Endothelial cell of umbilical vein (primary cell): ENCODE data around the gene KHNYN. TPM values are rescaled to one million over a fixed set of nuclear protein-coding genes. Genes with fewer than 3 reads are reported as not detected.
A peak's percentile ranks its signal among the peaks of the same experiment; 100 is the strongest.

Source experiments
- BruUV-seq: library from RNA; stranded (reverse); fragments of 400-500 nt; replicated peaks from 2 replicates; lab custom pipeline; 2021; lab: Mats Ljungman, UMichigan
- CTCF ChIA-PET: fragments of 300-600, 350-600 bp; sonication (Branson Sonifier 250); formaldehyde crosslinking; loops from one replicate; lab custom pipeline; 2021; ENCODE audit warnings: antibody characterized with exemption, inconsistent platforms; lab: Charles Lee
- POLR2A ChIA-PET: fragments of 300-600, 350-600 bp; sonication (Branson Sonifier 250); formaldehyde crosslinking; loops from one replicate; lab custom pipeline; 2021; ENCODE audit warnings: antibody characterized with exemption, inconsistent platforms; lab: Charles Lee
- DNase-seq: peaks from one replicate; pipeline ENCODE4 v3.0.0-alpha.2; 2011; ENCODE audit warnings: low read depth, low spot score
- FAIRE-seq: peaks from 2 replicates; lab custom pipeline; 2011; peaks lifted over from hg19 to GRCh38; lab: Jason Lieb, UNC
- H2AFZ ChIP-seq: 2 replicates; pipeline ENCODE4 v1.6.0; 2012; ENCODE audit warnings: low read depth, low read length, control low read depth, inconsistent platforms
- H3K27ac ChIP-seq: 2 replicates; pipeline ENCODE4 v1.5.1; 2011; ENCODE audit warnings: low read depth, mild to moderate bottlenecking, control low read depth, low read length, moderate library complexity; ENCODE audit not compliant: insufficient read depth
- H3K27me3 ChIP-seq, 2 experiments: 2 replicates each; pipeline versions ENCODE4 v1.6.0 to v1.6.1; 2011; ENCODE audit warnings: low read length in 2 of 2, mixed read lengths in 1 of 2; ENCODE audit not compliant: control insufficient read depth in 2 of 2, insufficient read depth in 2 of 2
- H3K36me3 ChIP-seq, 2 experiments: 2 replicates in 1 of 2; 3 replicates in 1 of 2; pipeline ENCODE4 v1.5.1; 2011; ENCODE audit warnings: low read length in 2 of 2, mild to moderate bottlenecking in 1 of 2, moderate library complexity in 1 of 2; ENCODE audit not compliant: control insufficient read depth in 2 of 2, insufficient read depth in 2 of 2; ENCODE audit errors: extremely low read depth in 1 of 2
- H3K4me1 ChIP-seq: 3 replicates; pipeline ENCODE4 v1.5.1; 2011; ENCODE audit warnings: mild to moderate bottlenecking, low read length; ENCODE audit not compliant: control insufficient read depth, insufficient read depth; ENCODE audit errors: extremely low read depth
- H3K4me2 ChIP-seq: 2 replicates; pipeline ENCODE4 v1.6.1; 2011; ENCODE audit warnings: low read length, control low read depth, mixed read lengths; ENCODE audit not compliant: insufficient read depth
- H3K4me3 ChIP-seq, 3 experiments: fragments of 200-600 bp in 1 of 3; sonication (generic), shearing (Covaris generic) in 1 of 3; replicated peaks in 1 of 3; 2 replicates each; pipeline ENCODE4 v1.5.1; 2011 to 2016; ENCODE audit warnings: control low read depth in 3 of 3, low read length in 3 of 3, mild to moderate bottlenecking in 2 of 3, inconsistent platforms in 1 of 3, low read depth in 1 of 3, moderate library complexity in 1 of 3; ENCODE audit not compliant: insufficient read depth in 1 of 3
- H3K79me2 ChIP-seq: 2 replicates; pipeline ENCODE4 v1.6.0; 2012; ENCODE audit warnings: low read length, inconsistent platforms; ENCODE audit not compliant: control insufficient read depth, insufficient read depth
- H3K9ac ChIP-seq: replicated peaks from 2 replicates; pipeline ENCODE3; 2011; ENCODE audit warnings: low read length, control low read depth; ENCODE audit not compliant: insufficient read depth; ENCODE audit errors: extremely low read depth
- H3K9me1 ChIP-seq: replicated peaks from 3 replicates; pipeline ENCODE4 v1.6.0; 2011; ENCODE audit warnings: mild to moderate bottlenecking, low read length; ENCODE audit not compliant: control insufficient read depth, insufficient read depth; ENCODE audit errors: extremely low read depth
- H3K9me3 ChIP-seq: replicated peaks from 2 replicates; pipeline ENCODE4 v1.5.1; 2012; ENCODE audit warnings: low read length, inconsistent platforms; ENCODE audit not compliant: control insufficient read depth, insufficient read depth
- H4K20me1 ChIP-seq: replicated peaks from 2 replicates; pipeline ENCODE3; 2011; ENCODE audit warnings: mild to moderate bottlenecking, low read length; ENCODE audit not compliant: control insufficient read depth, insufficient read depth; ENCODE audit errors: extremely low read depth
- CTCF ChIP-seq, 2 donors: IDR thresholded peaks; 1 replicate in 1 of 2; 2 replicates in 1 of 2; pipeline ENCODE4 v1.5.1; 2011; ENCODE audit warnings: low read length in 2 of 2, mild to moderate bottlenecking in 2 of 2, moderate library complexity in 2 of 2, control low read depth in 1 of 2, inconsistent platforms in 1 of 2, low read depth in 1 of 2; ENCODE audit not compliant: insufficient read depth in 1 of 2; ENCODE audit errors: extremely low read depth in 1 of 2
- EZH2 ChIP-seq: IDR thresholded peaks from 2 replicates; pipeline ENCODE4 v1.6.1; 2012; ENCODE audit warnings: borderline replicate concordance, low read depth, mild to moderate bottlenecking, moderate library complexity, low read length, inconsistent platforms; ENCODE audit not compliant: severe bottlenecking
- FOS ChIP-seq: IDR thresholded peaks from 2 replicates; pipeline ENCODE4 v1.6.1; 2011; ENCODE audit warnings: mild to moderate bottlenecking, low read length, moderate library complexity, borderline replicate concordance; ENCODE audit not compliant: insufficient read depth
- GATA2 ChIP-seq: IDR thresholded peaks from 2 replicates; pipeline ENCODE4 v1.7.0; 2011; ENCODE audit warnings: low read depth, mild to moderate bottlenecking, moderate library complexity, mixed read lengths, low read length; ENCODE audit not compliant: insufficient read length, insufficient read depth
- JUN ChIP-seq: IDR thresholded peaks from 2 replicates; pipeline ENCODE4 v1.6.1; 2011; ENCODE audit warnings: borderline replicate concordance, low read depth; ENCODE audit not compliant: insufficient read length, insufficient read depth
- MAX ChIP-seq: IDR thresholded peaks from 2 replicates; pipeline ENCODE4 v1.6.1; 2011; ENCODE audit not compliant: insufficient read depth, insufficient read length
- MYC ChIP-seq: IDR thresholded peaks from one replicate; pipeline ENCODE4 v1.6.1; 2011; ENCODE audit warnings: mild to moderate bottlenecking, low read depth, low read length
- POLR2A ChIP-seq: IDR thresholded peaks from 2 replicates; pipeline ENCODE4 v1.6.1; 2012; ENCODE audit warnings: low read depth, mild to moderate bottlenecking, control low read depth, low read length
- POLR2AphosphoS5 ChIP-seq: IDR thresholded peaks from 2 replicates; pipeline ENCODE4 v1.6.1; 2012; ENCODE audit warnings: low read depth, mild to moderate bottlenecking, control low read depth, low read length, moderate library complexity; ENCODE audit not compliant: insufficient read depth
- dilution Hi-C: fragments of 300-500 bp; cut with MboI; formaldehyde crosslinking; loops from one replicate; pipeline ENCODE4 v1.15.0; 2019; ENCODE audit warnings: low sequenced_read_pairs; ENCODE audit not compliant: extremely low pct_ligation_motif_present
- intact Hi-C: fragments of 100-400 bp; cut with micrococcal nuclease; formaldehyde crosslinking; loops from one replicate; pipeline ENCODE4 v1.10.0; 2022
- polyA plus RNA-seq, 4 experiments: library from polyadenylated mRNA; depleted of rRNA in 3 of 4; stranded (reverse) in 3 of 4; unstranded in 1 of 4; fragments of >200 nt; gene quantifications; 2 replicates each; pipeline versions ENCODE4 v1.2.1 to v1.2.3, GENCODE V29; 2011 to 2012; ENCODE audit warnings: missing spikeins in 1 of 4
- total RNA-seq: library from RNA; stranded (reverse); gene quantifications from 2 replicates; pipeline ENCODE4 v1.2.3, GENCODE V29; 2021

The KHNYN gene
- total and polyA plus RNA-seq, 2 donors (not counting 3 experiments of a cell fraction or from before 2014, with no cell fraction given): 25.4 to 63.3 TPM

GRCh38 chr14:24458736-24459135 is 29.0 kb downstream of the KHNYN start:
- BruUV-seq: no TSS peak
- CTCF ChIA-PET: interaction anchor here (1.4 to 2.0 kb wide), 2 partner anchors 23 to 125 kb away, joined by 4 to 5 read pairs; no protein-coding TSS in a partner anchor
- POLR2A ChIA-PET: interaction anchor here (1.1 kb wide), 1 partner anchor 17 kb away, joined by 3 read pairs; no protein-coding TSS in a partner anchor

GRCh38 chr14:24459331-24459730 is 29.6 kb downstream of the KHNYN start:
- no TSS peak for BruUV-seq
- dilution Hi-C loops (no loop called here), intact Hi-C loops (no loop called here)
- ChIA-PET POLR2A (interaction anchor here (1.1 kb wide), 1 partner anchor 17 kb away, joined by 3 read pairs; no protein-coding TSS in a partner anchor), CTCF (interaction anchor here (1.4 to 2.0 kb wide), 2 partner anchors 22 to 126 kb away, joined by 4 to 5 read pairs; no protein-coding TSS in a partner anchor)
- no peak overlapping the region for H3K4me2 ChIP-seq
- H3K27me3 ChIP-seq: no peaks in the 10 kb centered on the region
- no peak overlapping the region for H3K4me3 ChIP-seq
- H3K9me1 ChIP-seq: no peaks in the 10 kb centered on the region
- H3K36me3 ChIP-seq: no peaks in the 10 kb centered on the region
- H4K20me1 ChIP-seq: no peaks in the 10 kb centered on the region
- no peaks in the 10 kb centered on the region for H3K9me3 ChIP-seq
- no peak overlapping the region for H2AFZ ChIP-seq
- no peak for TF ChIP-seq EZH2
- no peak for TF ChIP-seq CTCF (IDR thresholded peaks at IDR 0.05; ENCODE audit: extremely low read depth in 1 of 2, insufficient read depth in 1 of 2, low read depth in 1 of 2, low read length in 2 of 2)
- no peak for TF ChIP-seq POLR2A
- TF ChIP-seq GATA2: no peak
- TF ChIP-seq JUN: no peak
- TF ChIP-seq MAX: no peak
- no peak for TF ChIP-seq FOS
- TF ChIP-seq POLR2AphosphoS5: no peak
- no peak for TF ChIP-seq MYC
- DNase-seq (no peak), FAIRE-seq (no peak)
- H3K27ac ChIP-seq: no peak overlapping the region
- no peaks in the 10 kb centered on the region for H3K79me2 ChIP-seq
- H3K4me1 ChIP-seq: no peaks in the 10 kb centered on the region
- H3K9ac ChIP-seq: no peak overlapping the region

More at GRCh38 chr14:24458736-24459135, 29.0 kb downstream of the KHNYN start:
- no peaks in the 10 kb centered on the region for H3K36me3 ChIP-seq
- intact Hi-C loops (no loop called here), dilution Hi-C loops (no loop called here)
- no peaks in the 10 kb centered on the region for H3K79me2 ChIP-seq
- no peaks in the 10 kb centered on the region for H4K20me1 ChIP-seq
- H3K9me3 ChIP-seq: no peaks in the 10 kb centered on the region
- peak; percentile 83 for DNase-seq
- no peak for FAIRE-seq
- H3K27ac ChIP-seq: no peak overlapping the region
- no peaks in the 10 kb centered on the region for H3K9me1 ChIP-seq
- H3K4me1 ChIP-seq: no peaks in the 10 kb centered on the region
- H3K9ac ChIP-seq: no peak overlapping the region
- no peak overlapping the region for H2AFZ ChIP-seq
- no peak for TF ChIP-seq MAX
- TF ChIP-seq GATA2: no peak
- TF ChIP-seq EZH2: no peak
- H3K4me3 ChIP-seq: no peak overlapping the region
- no peaks in the 10 kb centered on the region for H3K27me3 ChIP-seq
- H3K4me2 ChIP-seq: no peak overlapping the region
